ENCODE data around the gene CHTF18.

DNA sequence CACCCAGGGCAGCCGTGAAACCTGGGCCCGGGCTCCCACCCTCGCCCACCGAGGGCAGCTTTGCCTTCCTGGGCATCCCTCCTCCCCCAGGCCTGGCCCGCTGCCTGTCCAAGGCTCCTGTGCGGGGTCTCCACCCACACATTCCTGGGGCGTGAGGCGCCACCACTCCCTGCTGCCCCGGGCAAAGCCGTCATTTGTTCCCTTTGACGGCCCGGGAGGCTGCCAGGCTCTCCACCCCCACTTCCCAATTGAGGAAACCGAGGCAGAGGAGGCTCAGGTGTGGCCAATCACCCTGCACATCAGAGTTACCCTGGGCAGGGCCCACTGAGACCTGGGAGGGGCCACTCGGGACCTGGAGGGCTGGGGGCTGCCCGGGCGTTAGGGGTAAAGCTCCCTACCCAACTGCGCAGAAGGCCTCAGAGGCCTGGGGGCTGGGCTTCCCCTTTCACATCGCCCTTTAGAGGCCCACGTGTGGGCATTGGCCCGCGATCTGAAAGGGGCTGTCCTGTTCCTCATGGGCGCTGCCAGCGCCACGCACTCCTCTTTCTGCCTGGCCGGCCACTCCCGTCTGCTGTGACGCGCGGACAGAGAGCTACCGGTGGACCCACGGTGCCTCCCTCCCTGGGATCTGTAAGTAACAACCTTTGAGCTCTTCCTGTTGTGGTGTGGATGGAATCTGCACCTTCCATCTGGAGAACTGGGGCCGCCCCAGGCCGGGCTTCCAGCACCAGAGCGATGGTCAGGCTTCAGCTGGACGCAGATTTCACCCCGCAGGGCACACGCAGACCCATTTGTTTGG is 27.7 kb upstream of the CHTF18 start, which contains the start of gene MSLN:
- TF ChIP-seq CTCF (IDR thresholded peaks at IDR 0.05; ENCODE audit: insufficient read depth, low read depth, low read length) (no peak), EZH2 (IDR thresholded peaks at IDR 0.05; ENCODE audit: insufficient read depth, low read length) (no peak)
